Measurements from ENCODE around the gene EPM2A. TPM values are rescaled to one million over a fixed set of nuclear protein-coding genes. Genes with fewer than 3 reads are reported as not detected.

The EPM2A gene
- 17.6 TPM for total RNA-seq

DNA sequence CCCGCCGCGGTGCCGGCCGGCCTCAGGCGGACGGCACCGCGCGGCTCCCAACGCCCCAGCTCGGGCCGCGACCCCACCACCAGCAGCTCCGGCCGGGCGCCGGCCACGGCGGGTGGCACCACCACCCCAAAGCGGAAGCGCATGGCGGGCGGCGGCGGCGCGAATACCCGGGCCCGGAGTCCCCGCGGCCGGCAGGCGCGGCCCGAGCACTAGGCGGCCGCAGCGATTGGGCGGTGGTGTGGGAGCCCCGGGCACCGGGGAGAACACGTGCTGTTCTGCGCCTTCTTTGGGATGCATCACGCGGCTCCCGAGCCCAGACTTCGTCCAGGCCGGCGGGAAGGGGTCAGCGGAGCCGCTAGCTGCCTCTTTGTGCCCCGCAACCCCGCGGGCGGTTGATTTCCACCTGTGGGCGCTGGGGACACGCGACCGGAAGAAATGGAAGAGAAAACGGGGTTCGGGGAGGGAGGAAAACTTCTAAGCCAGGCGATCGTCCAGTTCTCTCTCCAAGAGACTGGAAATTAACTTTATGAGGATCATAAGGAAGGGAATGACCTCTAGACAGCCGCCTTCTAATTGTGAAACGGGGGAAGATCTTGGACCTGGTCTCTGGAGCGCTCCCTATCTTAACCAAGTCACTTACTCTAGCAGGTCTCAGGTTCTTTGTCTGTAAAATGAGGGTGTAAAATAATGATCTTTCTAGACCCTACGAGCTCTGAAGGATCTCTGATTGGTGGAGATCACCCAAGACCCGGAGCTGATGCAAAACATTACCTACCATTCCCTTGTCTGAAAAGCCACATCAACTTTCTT is at the start of gene EPM2A:
TSS of gene EPM2A (minus strand) at position 165 of the 810 bp plus-strand sequence. CDS start at position 143, 22 bp downstream.

Small RNAs within 50 kb of the gene (small RNA-seq; reads per million reads assigned to genes)
- gene AL023806.2 (ENCODE audit: low replicate concordance), result not detected

Other genes starting within 250 kb of the EPM2A start
- gene FBXO30, start 79.3 kb upstream of the EPM2A start, total RNA-seq, result 12.5 TPM
- gene SHPRH, start 228.8 kb upstream of the EPM2A start, total RNA-seq, result 51.6 TPM

Data from metanephros (tissue), 2 donors.